Osteoblast (primary cell): ENCODE measurements around the gene EPHA6. TPM values are rescaled to one million over a fixed set of nuclear protein-coding genes. Genes with fewer than 3 reads are reported as not detected.

Source experiments
- DNase-seq: peaks from one replicate; pipeline ENCODE4 v3.0.0; 2011; ENCODE audit warnings: low spot score, mixed read lengths; ENCODE audit not compliant: insufficient read length; ENCODE audit errors: missing footprints
- H2AFZ ChIP-seq: 2 replicates; pipeline ENCODE4 v1.6.0; 2011; ENCODE audit warnings: mild to moderate bottlenecking, low read length
- H3K27ac ChIP-seq: 2 replicates; pipeline ENCODE4 v1.5.1; 2011; ENCODE audit warnings: mild to moderate bottlenecking, low read depth, low read length, moderate library complexity
- H3K27me3 ChIP-seq: 2 replicates; pipeline ENCODE4 v1.6.0; 2012; ENCODE audit warnings: mild to moderate bottlenecking, control low read depth, inconsistent platforms, low read length, moderate library complexity; ENCODE audit not compliant: insufficient read depth
- H3K36me3 ChIP-seq: 2 replicates; pipeline ENCODE4 v1.5.1; 2011; ENCODE audit warnings: mild to moderate bottlenecking, low read length, control low read depth, moderate library complexity; ENCODE audit not compliant: insufficient read depth
- H3K4me1 ChIP-seq: 2 replicates; pipeline ENCODE4 v1.5.1; 2011; ENCODE audit warnings: mild to moderate bottlenecking, low read length, control low read depth, moderate library complexity; ENCODE audit not compliant: insufficient read depth
- H3K4me2 ChIP-seq: 2 replicates; pipeline ENCODE4 v1.6.0; 2011; ENCODE audit warnings: mild to moderate bottlenecking, low read length; ENCODE audit not compliant: insufficient read depth
- H3K4me3 ChIP-seq: fragments of 200-600 bp; sonication (generic); 3 replicates; pipeline ENCODE4 v1.5.1; 2012; ENCODE audit warnings: mild to moderate bottlenecking, low read length, inconsistent platforms; ENCODE audit not compliant: insufficient read depth
- H3K79me2 ChIP-seq: 2 replicates; pipeline ENCODE4 v1.6.0; 2012; ENCODE audit warnings: mild to moderate bottlenecking, low read length, control low read depth, inconsistent platforms; ENCODE audit not compliant: insufficient read depth
- H3K9me3 ChIP-seq: 2 replicates; pipeline ENCODE4 v1.5.1; 2011; ENCODE audit warnings: low read depth, low read length, control low read depth
- H4K20me1 ChIP-seq: 2 replicates; pipeline ENCODE4 v1.6.0; 2012; ENCODE audit warnings: mild to moderate bottlenecking, low read length, control low read depth; ENCODE audit not compliant: insufficient read depth
- CTCF ChIP-seq: IDR thresholded peaks from 2 replicates; pipeline ENCODE4 v1.5.1; 2011; ENCODE audit warnings: mild to moderate bottlenecking, low read depth, low read length, moderate library complexity; ENCODE audit errors: extremely low read depth
- total RNA-seq: library from RNA; depleted of rRNA; stranded (reverse); fragments of >200 nt; gene quantifications from 2 replicates; pipeline ENCODE4 v1.2.3, GENCODE V29; 2012

Gene EPHA6
- total RNA-seq, 1 donor, result not detected

DNA sequence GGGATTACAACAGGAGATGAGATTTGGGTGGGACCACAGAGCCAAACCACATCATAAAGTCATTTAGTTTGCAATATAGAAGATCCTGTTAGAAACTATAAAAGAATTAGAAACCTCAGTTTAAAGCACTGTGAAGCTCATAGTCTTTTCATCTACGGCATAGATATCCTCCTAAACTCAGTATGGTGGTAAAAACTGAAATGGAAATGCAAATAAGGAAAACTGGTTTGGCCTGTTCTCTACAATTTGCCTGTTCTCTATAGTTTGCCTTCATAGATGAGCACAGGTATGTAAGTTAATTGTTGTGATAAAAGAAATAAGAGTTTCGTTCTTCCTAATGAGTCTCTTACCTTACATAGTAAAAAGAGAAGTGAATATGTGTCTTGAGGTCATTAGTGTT, 618.5 kb downstream of the EPHA6 start:
- Histone ChIP-seq H4K20me1 (no peaks in the 10 kb centered on the region), H3K27ac (no peak overlapping the region), H3K79me2 (no peaks in the 10 kb centered on the region), H3K9me3 (no peaks in the 10 kb centered on the region), H3K36me3 (no peaks in the 10 kb centered on the region), H3K4me1 (no peaks in the 10 kb centered on the region), H3K4me3 (no peak overlapping the region), H3K27me3 (no peaks in the 10 kb centered on the region), H2AFZ (no peak overlapping the region), H3K4me2 (no peak overlapping the region)
- TF ChIP-seq CTCF, result no peak
- no peak for DNase-seq

DNA sequence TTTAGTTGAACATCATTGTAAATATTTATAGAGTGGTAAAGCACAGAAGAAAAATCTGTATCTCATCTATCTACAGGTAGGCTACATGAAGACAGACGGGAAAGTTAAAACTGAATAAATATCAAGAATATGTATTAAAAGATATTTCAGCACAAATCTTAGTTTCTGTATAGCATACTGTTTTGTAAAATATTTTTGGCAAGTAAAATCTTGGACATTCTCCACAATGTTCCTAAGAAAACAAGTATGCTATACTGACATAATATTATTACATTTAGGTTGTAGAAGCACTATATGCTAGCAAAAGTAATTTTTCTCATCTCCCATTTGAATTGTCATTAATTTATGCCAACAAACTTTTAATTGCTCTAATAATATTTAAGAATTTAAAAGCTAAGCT, 623.7 kb downstream of the EPHA6 start:
- no peaks in the 10 kb centered on the region for H3K27me3 ChIP-seq
- no peak overlapping the region for H3K4me2 ChIP-seq
- no peak overlapping the region for H3K27ac ChIP-seq
- no peaks in the 10 kb centered on the region for H4K20me1 ChIP-seq
- no peak for DNase-seq
- H3K36me3 ChIP-seq, result no peaks in the 10 kb centered on the region
- H3K9me3 ChIP-seq, result no peaks in the 10 kb centered on the region
- no peaks in the 10 kb centered on the region for H3K4me1 ChIP-seq
- no peak overlapping the region for H3K4me3 ChIP-seq
- TF ChIP-seq CTCF, result no peak
- H3K79me2 ChIP-seq, result no peaks in the 10 kb centered on the region
- H2AFZ ChIP-seq, result no peak overlapping the region

- Histone ChIP-seq H3K4me2 (no peak overlapping the region), H3K27me3 (no peaks in the 10 kb centered on the region), H3K4me1 (no peaks in the 10 kb centered on the region), H2AFZ (no peak overlapping the region), H3K36me3 (no peaks in the 10 kb centered on the region), H3K27ac (no peak overlapping the region), H3K79me2 (no peaks in the 10 kb centered on the region), H4K20me1 (no peaks in the 10 kb centered on the region), H3K9me3 (no peaks in the 10 kb centered on the region), H3K4me3 (no peak overlapping the region)
- no peak for DNase-seq
- TF ChIP-seq CTCF, result no peak
Measured at GRCh38 chr3:97439373-97439772, 625.0 kb downstream of the EPHA6 start.

DNA sequence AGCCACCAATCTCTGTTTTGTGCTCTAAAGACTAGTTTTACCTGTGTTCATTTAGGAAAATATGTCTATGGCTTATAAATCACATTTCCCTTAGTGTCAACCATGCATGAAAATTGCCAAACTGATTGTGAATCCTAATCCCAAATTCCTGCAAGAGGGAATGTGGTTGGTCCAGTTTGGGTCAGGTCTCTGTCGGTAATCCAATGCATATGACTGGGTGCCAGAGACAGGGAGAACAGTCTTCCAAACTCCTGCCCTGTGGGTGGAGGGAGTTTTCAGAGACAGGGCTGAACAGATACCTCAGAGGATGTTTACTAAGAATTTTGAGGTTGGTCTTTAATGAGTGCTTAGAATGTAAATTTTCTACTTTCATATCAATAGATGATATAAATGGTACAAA, 649.6 kb downstream of the EPHA6 start:
- TF ChIP-seq CTCF, result no peak
- Histone ChIP-seq H3K79me2 (no peaks in the 10 kb centered on the region), H3K27ac (no peak overlapping the region), H3K27me3 (no peaks in the 10 kb centered on the region), H3K4me3 (no peak overlapping the region), H2AFZ (no peak overlapping the region), H3K4me2 (no peak overlapping the region), H4K20me1 (no peaks in the 10 kb centered on the region), H3K36me3 (no peaks in the 10 kb centered on the region), H3K4me1 (no peaks in the 10 kb centered on the region), H3K9me3 (peaks cover 3% of the 10 kb centered on the region)
- DNase-seq, result no peak
